ENCODE data around the gene MAN1A1. TPM values are rescaled to one million over a fixed set of nuclear protein-coding genes. Genes with fewer than 3 reads are reported as not detected.

MAN1A1 gene
- polyA plus RNA-seq, 1 donor from 2014 or later = 4.6 TPM

- Histone ChIP-seq H3K27ac (ENCODE audit: low read length) (no peak overlapping the region), H3F3A (ENCODE audit: insufficient read depth, low read length, poor library complexity, severe bottlenecking) (no peaks in the 10 kb centered on the region), H3K4me2 (ENCODE audit: low read length) (no peak overlapping the region), H3K9me2 (ENCODE audit: insufficient read depth, low read length) (no peaks in the 10 kb centered on the region), H4K20me1 (ENCODE audit: insufficient read depth) (no peaks in the 10 kb centered on the region), H2AFZ (ENCODE audit: low read depth, low read length) (no peak overlapping the region), H3K4me3 (ENCODE audit: low read length) (peak overlapping the region; percentile 6), H3K79me2 (replicated peaks; ENCODE audit: insufficient read depth, low read length) (no peaks in the 10 kb centered on the region), H3K36me3 (ENCODE audit: insufficient read depth, low read length) (no peaks in the 10 kb centered on the region), H3K9ac (ENCODE audit: low read length) (no peak overlapping the region), H3K9me3 (ENCODE audit: low read length) (no peaks in the 10 kb centered on the region), H3K27me3 (ENCODE audit: insufficient read depth, low read depth, low read length) (no peaks in the 10 kb centered on the region)
- TF ChIP-seq RAD21 (conservative IDR thresholded peaks at IDR 0.05) (no peak), MXI1 (conservative IDR thresholded peaks at IDR 0.05; ENCODE audit: poor library complexity, severe bottlenecking) (no peak), TAF1 (IDR thresholded peaks at IDR 0.05; ENCODE audit: low read depth) (no peak), CTCF (IDR thresholded peaks at IDR 0.05; ENCODE audit: poor library complexity, severe bottlenecking) (no peak), POLR2AphosphoS5 (IDR thresholded peaks at IDR 0.05) (no peak), EZH2 (IDR thresholded peaks at IDR 0.05; ENCODE audit: borderline replicate concordance, insufficient read depth, low read length, poor library complexity, severe bottlenecking) (no peak), SMC3 (conservative IDR thresholded peaks at IDR 0.05; ENCODE audit: poor library complexity) (no peak), REST (IDR thresholded peaks at IDR 0.05; ENCODE audit: borderline replicate concordance) (no peak), EP300 (conservative IDR thresholded peaks at IDR 0.05; ENCODE audit: poor library complexity, severe bottlenecking) (no peak)
Measured at GRCh38 chr6:119314885-119315272, 34.7 kb downstream of the MAN1A1 start.

DNA sequence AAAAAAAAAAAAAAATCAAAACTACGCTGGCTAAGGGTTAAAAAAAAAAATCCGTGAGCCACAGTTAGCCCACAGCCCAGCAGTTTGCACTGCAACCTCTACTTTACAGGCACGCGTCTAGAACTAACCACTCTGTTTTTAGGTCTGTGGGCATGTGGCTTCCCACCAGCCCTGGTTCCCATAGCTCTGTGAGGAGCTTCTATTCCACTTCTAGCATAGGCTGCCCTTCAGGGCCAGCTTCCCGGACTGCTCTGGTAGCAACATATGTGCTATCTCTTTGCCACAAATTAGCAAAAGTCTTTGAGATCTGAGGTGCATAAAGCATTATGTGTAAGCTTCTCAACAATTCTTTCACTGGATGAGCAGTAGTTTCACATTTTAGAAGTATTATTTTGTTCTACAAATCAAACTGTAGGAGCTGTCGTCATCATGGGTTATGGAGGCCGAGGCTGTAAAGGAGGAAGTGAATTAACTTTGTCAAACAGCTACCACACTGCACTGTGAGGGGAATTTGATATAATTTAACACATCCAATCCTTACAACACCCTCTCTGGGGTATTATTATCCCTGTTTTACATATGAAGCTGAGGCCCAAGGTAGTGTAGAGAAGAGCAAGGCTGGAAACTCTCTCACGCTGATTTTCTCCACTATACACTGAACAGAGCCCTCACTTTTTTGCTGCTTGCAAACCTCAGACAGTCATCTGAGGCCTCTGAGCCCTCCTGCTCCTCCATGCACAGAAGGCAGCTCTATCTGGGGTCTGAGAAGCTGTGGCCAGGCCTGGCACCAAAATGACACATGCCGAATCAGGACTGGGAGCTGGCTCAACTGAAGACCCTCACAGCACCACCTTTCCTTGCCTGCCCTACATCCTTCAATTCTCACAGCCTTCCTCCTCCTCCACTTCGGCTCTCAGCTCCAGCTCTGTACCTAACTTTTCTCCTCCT is 35.4 kb downstream of the MAN1A1 start:
- H3K9me3 ChIP-seq (ENCODE audit: low read length) = no peaks in the 10 kb centered on the region
- no peaks in the 10 kb centered on the region for H4K20me1 ChIP-seq (ENCODE audit: insufficient read depth)
- no peak for TF ChIP-seq RAD21 (conservative IDR thresholded peaks at IDR 0.05)
- H3K9ac ChIP-seq (ENCODE audit: low read length) = no peak overlapping the region
- no peaks in the 10 kb centered on the region for H3F3A ChIP-seq (ENCODE audit: insufficient read depth, low read length, poor library complexity, severe bottlenecking)
- H3K27me3 ChIP-seq (ENCODE audit: insufficient read depth, low read depth, low read length) = no peaks in the 10 kb centered on the region
- no peaks in the 10 kb centered on the region for H3K9me2 ChIP-seq (ENCODE audit: insufficient read depth, low read length)
- no peak overlapping the region for H2AFZ ChIP-seq (ENCODE audit: low read depth, low read length)
- H3K4me2 ChIP-seq (ENCODE audit: low read length) = no peak overlapping the region
- H3K36me3 ChIP-seq (ENCODE audit: insufficient read depth, low read length) = no peaks in the 10 kb centered on the region
- H3K27ac ChIP-seq (ENCODE audit: low read length) = no peak overlapping the region
- H3K79me2 ChIP-seq (replicated peaks; ENCODE audit: insufficient read depth, low read length) = no peaks in the 10 kb centered on the region
- peak overlapping the region; percentile 6 for H3K4me3 ChIP-seq (ENCODE audit: low read length)

Measured in neural cell (in vitro differentiated cells).